ENCODE results near the gene PTPRN2.
"Not testable (repeated sequence)": the region's sequence is repeated elsewhere in the genome, so short reads cannot be mapped to it uniquely, and the experiment has no call there.

PTPRN2 gene

DNA sequence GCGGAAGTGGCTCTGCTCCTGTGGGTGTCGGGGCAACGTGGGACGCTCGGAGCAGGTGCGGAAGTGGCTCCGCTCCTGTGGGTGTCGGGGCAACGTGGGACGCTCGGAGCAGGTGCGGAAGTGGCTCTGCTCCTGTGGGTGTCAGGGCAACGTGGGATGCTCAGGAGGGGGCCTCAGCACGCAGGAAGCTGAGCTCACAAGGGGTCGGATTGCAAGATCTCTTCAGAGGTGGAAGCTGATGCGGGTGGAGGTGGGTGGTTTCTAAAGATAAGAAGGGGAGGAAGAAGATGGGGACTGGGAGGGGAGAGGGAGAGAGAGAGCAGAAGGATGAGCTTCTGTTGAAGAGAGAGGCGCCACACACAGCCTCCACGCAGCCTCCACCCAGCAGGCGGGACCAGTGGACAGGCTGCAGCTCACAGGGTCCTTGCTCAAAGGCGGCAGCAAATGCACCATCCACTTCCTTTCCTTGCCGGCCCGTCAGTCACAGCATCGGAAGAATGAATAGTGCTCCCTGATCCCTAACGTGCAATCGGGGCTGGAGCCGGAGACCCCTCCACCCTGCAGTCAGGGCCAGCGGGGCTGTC is 78.7 kb downstream of the PTPRN2 start:
- no peak for DNase-seq

DNA sequence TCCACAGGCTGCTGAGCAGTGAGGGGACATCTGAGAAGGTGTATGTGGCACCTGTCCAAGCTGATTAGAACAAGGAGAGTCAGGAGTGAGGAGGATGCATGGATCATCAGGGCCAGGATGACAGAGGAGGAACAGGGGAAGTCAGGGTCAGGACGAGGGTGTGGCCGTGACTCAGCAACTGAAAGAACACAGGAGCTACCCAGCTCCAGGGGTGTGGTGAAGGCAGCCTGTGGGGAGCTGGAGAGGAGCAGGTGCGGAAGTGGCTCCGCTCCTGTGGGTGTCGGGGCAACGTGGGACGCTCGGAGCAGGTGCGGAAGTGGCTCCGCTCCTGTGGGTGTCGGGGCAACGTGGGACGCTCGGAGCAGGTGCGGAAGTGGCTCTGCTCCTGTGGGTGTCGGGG is 79.3 kb downstream of the PTPRN2 start:
- not testable (repeated sequence) for DNase-seq

DNA sequence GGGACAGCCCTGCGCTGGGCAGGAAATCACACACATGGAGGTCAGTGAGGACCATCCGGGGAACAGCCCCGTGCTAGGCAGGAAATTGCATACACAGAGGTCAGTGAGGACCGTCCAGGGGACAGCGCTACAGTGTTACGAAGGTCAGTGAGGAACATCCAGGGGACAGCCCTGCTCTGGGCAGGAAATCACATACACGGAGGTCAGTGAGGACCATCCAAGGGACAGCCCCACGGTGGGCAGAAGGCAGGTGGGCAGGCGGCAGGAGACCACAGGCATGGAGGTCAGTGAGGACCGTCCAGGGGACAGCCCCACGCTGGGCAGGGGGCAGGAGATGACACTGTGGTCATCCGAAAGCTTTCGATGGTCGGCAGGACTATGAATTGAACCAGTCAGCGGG is 79.7 kb downstream of the PTPRN2 start:
- DNase-seq, result no peak

DNA sequence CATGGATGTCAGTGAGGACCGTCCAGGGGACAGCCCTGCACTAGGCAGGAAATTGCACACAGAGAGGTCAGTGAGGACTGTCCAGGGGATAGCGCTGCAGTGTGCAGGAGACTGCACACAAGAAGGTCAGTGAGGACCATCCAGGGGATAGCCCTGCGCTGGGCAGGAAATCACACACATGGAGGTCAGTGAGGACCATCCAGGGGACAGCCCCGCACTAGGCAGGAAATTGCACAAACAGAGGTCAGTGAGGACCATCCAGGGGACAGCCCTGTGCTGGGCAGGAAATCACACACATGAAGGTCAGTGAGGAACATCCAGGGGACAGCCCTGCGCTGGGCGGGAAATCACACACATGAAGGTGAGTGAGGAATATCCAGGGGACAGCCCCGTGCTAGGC is 80.4 kb downstream of the PTPRN2 start:
- DNase-seq, result not testable (repeated sequence)

DNA sequence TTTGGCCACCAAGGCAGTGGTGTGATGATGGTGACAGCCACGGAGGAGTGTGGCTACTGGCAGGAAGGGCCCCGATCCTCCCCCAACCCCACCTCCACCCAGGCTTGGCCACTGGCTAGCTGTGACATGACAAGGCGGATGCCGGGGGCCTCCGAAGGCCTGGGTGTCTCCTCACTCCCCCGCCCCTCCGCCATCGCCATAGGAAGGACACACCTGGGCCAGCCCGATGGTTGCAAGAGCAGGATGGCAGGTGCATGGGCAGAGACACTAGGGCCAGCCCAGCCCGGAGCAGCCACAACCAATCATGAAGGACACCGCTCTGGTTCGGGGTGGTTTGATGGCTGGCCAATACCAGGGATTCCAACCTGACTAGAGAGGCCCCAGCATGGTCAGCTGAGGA is 81.0 kb downstream of the PTPRN2 start:
- DNase-seq, result no peak

DNA sequence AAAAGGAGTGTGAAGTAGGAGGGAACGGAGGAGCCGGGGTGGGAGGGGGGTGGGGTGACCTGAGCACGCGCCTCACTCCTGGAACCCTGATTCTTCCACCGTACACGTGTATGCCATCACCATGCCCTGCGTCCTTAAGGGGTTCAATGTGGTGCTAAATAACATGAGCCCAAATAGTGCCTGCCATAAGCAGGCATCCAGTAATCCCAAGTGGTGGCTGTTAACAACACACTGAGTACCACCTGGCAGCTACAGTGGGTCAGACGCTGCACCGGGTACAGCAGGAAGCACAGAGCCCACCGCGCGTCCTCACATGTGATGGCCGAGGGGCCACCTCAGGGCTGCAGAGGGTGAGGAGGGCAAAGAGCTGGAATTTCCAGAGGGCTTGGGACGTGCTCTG is 81.9 kb downstream of the PTPRN2 start:
- DNase-seq, result no peak

DNA sequence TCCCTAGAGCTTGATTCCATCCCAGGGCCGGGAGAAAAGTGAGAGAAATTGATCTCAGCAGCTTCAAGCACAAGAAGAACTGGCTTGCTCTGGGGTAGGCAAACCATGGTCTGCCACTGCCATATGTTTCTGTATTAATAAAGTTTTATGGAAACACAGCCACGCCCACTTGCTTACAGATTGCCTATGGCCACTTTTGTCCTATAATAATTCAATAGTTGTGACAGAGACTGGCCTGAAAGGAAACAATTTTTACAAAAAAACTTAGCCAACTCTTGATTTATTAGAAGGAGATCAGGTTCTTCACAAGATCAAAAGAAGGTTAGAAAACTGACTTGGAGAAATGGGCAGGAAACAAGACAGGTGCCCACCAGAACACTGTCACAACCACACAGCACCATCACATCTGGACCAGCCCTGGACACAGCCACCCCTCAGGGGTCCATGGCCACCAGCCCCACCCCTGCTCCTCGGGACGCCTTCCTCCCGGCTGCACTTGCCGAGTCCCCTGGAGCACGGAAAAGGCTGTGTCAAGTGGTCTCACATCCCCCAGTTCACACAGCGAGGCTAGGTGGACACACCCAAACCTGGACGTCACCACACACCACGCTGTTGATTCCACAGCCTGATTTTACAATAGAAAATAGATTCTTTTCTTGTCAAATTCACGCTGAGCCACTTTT is 85.4 kb downstream of the PTPRN2 start:
- DNase-seq, result no peak

DNA sequence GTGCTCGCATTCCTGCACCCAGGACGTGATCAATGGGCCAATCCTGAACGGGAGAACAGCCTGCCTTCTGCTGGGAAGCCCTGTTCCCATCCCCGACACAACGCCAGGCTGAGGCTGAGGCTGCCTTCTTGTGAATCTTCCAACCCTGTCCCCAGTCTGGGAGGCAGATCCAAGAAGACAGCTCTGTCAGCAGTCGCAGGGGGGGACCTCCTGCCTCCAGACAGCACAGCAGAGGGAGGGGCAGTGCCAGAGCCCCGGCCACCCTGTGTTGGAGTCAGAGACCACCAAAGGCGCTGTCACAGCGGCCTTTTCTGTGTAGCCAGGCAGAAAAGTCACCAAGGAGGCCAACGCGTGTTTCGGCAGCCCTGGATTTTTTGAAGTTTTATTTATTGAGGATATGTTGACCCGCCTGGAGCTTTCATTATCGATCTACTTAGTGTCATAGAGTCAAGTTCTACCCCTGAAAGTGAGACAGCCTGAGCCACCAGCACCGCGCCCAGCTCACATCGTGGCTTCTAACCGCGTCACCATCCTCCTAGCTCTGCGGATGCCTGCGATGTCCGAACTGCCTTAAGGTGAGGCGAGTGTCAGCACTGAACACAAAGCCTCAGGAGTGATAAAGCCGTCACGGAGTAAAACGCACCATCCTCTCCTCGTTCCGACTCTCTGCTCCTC is 86.1 kb downstream of the PTPRN2 start:
- DNase-seq, result no peak

DNA sequence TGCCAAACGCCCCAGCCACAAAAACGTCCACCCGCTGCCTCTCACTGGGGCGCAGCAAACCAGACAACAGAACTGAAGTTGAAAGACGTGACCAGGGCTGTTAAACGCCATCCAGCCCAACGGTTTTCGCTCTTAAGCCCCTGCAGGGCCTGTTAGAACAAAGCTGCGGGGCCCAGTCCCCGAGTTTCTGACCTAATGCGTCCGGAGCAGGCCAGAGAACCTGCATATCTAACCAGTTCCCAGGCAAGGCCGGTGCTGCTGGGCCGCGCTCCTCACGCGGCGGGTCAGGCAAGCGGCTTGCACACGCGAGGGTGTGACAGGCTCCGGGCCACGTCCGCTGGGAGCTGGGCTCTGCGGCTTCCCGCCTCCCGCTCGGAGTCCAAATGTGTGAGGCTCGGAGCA is 87.0 kb downstream of the PTPRN2 start:
- no peak for DNase-seq

DNA sequence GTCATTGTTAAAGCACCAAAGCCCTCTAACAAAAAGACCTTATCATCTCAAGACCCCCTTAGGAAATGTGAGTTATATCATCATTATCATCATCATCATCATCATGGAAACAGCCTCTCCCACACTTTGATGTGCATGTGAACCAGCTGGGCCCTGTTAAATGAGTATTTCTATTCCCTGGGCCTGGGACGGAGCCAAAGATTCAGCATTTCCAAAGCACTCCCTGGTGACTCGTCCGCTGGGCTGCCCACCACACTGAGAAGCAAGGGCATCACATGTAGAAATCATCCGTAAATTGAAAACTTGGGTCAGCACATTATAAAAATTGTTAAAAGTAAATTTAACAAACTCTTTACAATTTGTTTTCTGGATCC is 88.6 kb downstream of the PTPRN2 start:
- no peak for DNase-seq

DNA sequence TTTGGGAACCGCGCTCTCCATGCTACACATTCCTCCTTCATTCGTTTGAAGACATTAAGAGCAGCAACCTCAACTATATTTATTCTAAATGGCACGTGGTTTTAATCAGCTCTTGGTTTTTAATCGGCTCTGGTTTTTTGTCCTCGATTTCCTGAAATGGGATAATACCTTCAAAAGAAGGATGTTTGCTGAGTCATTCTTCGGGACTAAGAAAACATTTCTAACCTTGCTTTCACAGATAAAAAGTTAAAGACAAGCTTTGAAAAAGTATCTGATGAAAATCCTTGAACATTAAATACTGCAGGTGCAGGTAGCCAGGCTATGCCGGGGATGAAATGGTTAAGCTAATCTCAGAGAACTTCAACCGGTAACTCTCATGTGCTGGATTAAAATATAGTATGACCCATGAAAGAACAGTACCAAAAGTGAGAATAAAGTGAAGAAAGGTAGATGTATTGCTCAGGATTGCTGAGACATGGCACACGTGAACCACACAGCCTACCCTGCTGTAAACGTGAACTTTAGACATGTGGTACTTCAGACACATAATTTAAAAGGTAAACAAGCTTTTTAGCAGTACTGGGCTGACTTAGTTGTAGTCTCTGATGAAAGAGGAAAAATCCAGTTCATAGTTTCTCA is 89.1 kb downstream of the PTPRN2 start:
- DNase-seq, result no peak

DNA sequence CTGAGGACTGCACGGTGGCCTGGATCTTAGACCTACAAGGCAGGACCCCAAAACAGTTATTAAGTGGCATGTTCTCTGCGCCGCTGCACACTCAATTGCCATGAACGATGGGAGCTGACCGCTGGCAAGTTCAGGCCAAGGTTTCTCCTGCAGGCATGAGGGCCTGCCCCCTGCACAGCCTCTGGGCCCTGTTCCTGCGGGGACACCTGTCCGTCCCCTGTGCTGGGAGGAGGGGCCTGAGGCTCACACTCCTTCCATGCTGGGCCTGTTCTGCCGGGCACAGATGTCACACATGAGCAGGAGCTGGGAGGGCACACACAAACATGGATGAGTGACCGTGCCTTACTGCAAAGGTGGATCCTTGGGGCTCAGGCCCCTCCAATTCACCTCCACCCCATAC is 90.0 kb downstream of the PTPRN2 start:
- DNase-seq, result no peak

DNA sequence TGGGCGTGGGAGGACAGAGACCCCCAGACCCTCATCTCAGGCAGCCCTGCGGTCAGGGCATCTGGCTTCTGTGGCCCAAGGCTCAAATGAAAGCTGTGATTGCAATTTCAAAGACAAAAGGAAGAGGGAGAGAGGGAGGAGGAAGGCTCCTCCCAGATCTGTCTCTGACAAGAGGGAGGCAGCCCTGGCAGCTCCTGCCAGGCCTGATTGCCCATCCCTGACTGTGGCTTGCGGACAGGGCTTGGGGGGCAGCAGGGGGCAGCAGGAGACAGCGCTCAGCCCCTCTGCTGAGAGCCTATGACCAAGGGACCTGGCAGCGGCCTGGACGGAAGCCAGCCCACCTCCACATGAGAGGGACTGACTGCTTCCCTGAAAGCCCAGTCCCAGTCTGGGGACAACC is 91.8 kb downstream of the PTPRN2 start:
- DNase-seq, result no peak

DNA sequence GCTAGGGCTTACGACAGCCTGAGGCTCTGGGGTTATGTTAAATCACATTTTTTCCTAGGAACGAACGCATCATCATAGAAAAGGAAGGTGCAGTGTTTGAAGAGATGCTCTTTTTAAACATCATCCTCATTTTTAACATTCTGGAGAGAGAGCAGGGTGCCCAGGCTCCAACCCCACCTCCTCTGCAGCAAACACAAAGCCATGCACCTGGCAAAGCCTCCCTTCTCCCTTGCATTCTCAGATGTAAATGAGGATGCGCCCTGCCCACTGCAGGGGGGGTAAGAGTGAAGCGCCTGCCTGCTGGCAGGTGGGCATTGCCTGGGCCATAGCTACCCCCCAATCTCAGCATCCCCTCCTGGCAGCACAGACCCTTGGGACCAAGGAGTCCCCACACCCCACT is 92.4 kb downstream of the PTPRN2 start:
- no peak for DNase-seq

DNA sequence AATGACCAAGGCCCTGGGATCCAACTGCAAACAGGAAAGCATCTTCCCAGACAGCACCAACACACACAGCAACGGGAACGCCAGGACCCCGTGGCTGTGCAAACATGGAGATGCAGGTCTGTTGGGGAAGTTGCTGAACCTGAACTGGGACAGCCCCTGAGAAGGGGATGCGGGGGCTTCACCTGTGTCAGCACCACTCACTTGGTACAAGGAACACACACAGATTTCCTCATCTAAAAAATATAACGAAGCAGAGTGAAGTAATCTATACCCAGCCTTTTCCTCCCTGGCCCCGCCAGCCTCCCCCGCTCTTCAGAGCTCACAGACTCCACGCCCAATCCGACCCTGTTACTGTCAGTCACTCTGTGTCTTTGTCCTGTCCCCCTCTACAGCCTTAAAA is 93.0 kb downstream of the PTPRN2 start:
- no peak for DNase-seq

DNA sequence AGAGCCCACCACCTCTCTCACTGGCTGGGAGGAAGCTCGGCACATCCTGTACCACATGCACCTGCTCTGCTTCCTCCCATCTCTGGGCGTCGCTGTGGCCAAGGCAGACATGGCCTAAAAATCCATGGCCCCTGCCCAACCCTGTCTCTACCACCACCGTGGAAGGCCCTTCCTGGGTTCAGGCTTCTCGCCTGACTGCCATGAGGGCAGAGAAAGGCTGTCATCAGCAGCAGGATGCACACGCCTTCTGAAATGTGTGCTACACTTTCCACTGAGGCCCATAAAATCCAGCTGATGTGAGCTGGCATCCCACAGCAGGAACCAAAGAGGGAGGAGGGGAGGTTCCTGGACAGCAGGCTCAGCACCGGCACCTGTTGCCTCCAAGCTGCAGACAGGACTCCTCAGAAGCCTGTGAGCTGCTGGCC is 93.4 kb downstream of the PTPRN2 start:
- no peak for DNase-seq

DNA sequence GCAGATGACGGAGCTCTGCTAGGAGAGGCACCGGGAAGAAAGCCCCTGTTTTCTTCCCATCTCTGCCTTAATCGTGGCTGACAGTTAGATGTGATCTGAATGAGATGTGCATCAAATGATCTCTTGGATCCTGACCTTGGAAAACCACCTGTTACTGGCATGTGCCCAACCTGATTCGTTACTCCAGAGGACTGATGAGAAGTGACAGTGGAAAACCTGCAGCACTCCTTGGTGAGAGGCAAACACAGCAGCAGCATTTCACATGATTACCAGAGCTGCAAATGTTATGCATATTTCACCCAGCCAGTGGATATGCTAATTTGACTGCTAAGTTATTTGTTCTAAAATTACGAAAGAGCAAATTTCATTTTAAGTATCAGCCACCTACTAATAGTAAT is 95.3 kb downstream of the PTPRN2 start:
- no peak for DNase-seq

DNA sequence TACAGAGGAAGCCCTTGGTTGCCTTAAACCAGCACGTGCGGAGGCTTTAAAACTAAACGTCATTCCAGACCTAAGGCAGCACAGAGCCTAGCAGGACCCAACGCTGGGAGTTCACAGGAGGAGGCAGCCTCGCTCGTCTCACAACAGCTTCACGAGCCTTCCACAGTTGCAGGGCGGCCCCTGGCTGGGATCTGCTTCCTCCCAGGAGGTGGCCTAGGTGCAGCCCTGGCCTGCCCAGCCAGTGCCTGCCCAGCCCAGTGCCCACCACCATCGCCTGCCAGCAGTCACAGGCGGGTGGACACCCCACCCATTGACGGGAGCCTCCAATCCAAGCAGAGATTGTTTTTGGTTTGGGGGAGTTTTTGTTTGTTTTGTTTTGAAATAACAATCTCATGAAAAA is 96.5 kb downstream of the PTPRN2 start:
- DNase-seq, result no peak

DNA sequence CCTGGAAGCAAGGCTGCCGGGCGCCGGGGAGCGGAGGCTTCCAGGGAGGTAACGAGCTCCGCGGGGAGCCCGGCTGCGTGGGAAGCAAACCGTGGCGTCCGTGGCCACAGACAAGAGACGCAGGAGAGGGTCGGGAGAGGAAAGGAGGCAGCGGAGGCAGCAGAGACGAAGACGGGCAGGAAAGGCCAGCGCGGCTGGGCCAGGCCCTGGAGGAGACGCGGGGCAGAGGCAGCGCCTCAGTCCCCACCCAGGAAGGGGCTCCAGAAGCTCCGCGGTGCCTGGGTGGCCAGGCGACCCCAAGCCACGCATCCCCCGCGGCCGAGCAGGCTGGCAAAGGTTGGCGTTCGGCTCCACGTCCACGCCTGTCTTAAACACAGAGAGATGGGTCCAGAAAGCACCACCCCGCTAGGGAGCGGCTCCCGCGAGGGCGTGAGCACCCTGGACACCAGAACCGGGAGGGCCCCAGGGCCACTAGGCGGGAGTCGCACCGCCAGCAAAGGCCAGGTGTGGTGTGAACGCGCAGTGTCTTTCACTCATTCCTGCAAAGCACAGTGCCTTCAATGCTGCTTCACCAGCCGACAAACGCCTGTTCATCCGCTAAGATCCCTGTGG is 97.3 kb downstream of the PTPRN2 start:
- no peak for DNase-seq

DNA sequence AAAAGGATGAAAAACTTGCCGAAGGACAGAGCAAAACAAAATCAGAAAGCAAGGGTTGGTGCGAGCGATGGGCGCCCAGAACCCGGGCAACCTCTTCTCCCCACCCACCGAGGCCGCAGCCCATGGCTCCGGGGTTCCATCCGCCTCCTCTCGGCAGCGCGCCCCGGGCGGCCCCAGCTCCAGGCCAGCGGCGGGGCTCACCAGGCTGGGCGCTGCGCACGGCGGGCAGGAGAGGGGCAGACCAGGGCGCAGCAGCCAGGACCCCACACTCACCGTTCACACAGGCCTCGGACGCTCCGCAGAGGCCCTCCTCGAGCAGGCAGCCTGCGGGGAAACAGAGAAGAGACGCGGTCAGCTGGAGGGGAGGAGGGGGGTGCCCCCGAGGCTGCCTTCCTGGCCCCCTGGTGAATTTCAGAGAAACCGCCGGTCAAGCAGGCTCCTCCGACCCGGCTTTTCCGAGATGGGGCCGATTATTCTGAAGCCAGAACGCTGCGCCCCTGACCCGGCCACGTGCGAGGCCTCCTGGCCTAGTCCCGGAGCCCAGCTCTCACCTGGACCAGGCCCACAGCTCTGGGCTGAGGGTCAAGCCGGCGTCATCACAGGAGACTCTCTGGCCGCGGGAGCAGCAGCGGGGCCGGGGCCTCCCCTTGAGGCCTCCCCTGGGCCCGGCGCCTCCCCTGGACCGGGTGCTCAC is 98.0 kb downstream of the PTPRN2 start:
- DNase-seq, result no peak

DNA sequence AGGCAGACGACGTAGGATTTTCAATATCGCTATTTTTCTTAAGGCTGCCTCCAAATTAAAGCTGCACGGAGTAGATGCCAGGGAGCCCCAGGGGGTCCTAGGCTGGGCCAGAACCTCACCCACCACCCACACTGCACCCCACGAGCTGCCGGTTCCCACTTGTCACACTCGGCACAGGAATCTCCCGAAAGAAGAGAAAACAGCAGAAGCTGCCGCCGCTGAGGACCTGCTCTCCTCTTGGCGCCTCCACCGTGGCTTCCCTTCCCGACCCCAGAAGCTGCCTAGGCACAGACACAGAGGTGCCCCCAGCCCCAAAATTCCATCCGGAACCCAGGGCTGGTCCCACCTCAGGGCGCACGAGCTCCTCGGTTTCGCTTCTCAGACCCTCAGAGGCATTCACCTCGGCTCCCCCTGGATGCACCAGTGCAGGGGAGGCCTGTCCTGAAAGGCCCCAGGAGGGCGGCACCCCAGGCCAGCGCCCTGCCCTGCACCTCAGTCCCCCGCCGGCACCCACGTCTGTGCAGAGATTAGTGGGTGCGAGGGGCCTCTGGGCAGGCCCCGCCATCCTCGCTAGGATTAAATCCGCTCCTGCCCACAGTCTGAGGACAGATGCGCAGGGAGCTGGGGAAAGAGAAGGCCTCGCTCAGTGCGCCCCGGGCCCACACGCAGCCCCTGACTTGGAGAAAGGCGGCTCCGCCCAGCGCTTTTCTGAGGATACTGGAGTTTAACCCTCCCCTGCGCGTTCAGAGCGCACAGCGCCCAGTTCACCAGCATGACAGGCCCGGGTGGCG is 99.2 kb downstream of the PTPRN2 start:
- DNase-seq, result no peak

DNA sequence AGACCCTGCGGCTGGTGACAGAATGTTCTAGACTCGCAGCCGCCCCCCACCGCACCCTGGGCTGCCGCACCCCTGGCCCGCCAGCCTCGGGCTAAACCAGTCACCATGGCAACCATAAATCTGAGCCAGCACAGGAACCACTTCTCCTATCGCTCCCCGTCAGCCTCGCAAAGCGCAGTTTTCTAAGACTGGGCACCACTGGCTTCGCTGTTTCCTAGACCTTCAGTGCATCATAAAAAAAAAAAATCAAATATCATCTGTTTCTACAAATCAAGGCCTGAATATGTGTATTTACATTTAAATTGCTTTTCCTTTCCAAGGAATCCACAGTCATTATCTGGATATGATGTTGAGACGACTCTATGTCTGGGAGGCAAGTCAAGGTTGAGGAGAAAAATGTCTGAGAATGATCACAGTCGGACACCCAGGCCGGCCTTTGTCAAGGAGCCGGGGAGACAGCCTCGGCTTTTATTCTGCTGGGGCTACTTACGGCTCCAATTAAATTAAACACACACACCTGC is 99.9 kb downstream of the PTPRN2 start:
- no peak for DNase-seq
